Stimulated activated CD4-positive, alpha-beta T cell treated with anti-CD3 and anti-CD28 coated beads, Interleukin-4, amount 100 ng/mL, for 24 hours (primary cell): ENCODE measurements around the gene OR4E1.
"Not testable (repeated sequence)": the region's sequence is repeated elsewhere in the genome, so short reads cannot be mapped to it uniquely, and the experiment has no call there.

Experiments used
- DNase-seq: peaks from one replicate; pipeline ENCODE4 v3.0.0-alpha.2; 2020

Gene OR4E1

DNA sequence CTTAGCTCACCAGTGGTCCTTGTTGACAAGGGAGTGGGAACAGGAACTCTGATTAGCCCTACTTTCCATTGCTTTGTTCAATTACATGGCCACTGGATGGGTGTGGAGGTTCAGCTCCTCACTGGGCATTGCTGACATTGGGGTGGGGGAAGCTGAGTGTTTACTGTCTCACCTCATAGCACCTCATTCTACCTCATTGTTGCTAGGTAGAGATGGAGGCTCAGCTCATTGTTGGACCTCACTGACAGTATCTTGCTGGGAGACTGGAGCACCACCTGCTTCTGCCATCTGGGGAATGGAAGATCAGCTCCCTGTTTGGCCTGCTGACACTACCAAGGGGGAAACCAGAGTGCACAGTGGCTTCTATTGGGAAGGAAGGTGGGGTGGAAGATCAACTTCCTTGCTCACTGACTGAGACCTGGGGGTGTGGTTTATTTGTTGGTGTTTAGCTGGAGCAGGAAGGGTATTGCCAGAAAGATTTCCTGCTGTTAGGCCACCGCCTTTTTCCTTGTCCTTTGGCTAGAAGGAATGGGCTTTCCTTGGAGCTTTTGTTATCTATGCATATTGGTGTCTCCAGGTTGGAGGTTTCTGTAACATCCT, 21.3 kb downstream of the OR4E1 start:
- no peak for DNase-seq

DNA sequence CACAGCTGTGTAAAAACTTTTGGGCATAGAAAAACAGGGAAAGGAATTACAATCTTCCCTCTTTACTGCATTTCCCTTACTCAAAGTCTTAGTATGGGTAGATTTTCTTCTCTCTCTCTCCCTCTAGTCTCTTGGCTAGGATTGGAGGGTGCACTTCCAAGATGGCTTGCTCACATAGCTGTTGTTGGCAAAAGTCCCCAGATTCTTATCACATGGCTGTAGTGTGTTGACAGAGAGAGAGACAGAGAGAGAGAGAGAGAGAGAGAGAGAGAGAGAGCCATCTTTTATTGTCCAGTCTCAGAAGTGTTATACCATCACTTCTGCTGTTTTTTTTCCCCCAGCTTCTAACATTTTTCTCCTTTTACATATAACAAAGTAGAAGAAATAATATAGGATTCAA, 26.2 kb downstream of the OR4E1 start:
- no peak for DNase-seq

DNA sequence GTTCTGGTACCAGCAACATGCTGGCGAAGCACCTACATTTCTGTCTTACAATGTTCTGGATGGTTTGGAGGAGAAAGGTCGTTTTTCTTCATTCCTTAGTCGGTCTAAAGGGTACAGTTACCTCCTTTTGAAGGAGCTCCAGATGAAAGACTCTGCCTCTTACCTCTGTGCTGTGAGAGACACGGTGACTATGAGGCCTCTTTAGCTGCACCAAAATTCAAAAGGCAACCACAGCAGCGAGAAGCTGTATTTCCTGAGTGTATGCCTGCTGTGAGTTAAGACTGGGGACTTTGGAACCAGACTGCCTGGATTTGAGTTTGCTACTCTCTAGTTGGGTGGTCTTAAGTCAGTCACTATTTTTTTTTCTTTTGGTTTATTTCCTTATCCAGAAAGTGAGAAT, 30.2 kb downstream of the OR4E1 start:
- DNase-seq, result no peak

DNA sequence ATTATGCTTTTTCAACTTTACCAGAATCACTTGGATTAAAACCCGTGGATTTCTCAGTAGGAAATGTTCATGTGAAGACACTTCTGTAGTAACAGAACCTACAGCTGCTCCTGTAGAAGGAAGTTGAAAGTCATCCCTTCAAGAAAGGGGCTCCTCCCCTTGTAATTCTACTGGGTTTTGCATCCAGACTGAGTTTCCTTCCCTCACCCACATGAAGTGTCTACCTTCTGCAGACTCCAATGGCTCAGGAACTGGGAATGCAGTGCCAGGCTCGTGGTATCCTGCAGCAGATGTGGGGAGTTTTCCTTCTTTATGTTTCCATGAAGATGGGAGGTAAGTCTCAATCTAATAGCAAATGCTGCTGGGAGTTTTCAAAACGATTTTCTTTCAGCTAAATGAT, 30.9 kb downstream of the OR4E1 start:
- DNase-seq, result no peak

DNA sequence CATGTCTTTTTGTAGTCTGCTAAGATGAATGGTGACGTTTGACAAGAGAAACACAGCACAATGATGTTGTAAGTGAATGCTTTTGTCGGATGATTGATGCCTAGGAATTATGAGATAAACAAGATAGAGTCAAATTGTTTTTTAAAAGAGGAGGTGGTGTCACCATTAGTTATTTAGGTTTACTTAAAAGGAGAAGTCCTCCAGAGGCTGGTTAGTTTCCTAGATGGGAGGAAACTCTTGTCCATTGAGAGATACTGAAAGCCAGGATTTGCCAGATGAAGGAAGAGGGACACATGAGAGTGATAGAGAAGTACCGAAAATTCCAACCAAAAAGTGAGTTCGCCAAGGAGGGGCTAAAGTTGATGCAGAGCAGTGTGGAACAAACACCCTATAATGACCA, 38.8 kb downstream of the OR4E1 start, which contains the start of gene OR10G2:
Gene OR10G2, minus strand, starts transcription at position 101 of the 400 bp plus-strand sequence. Its CDS starts 98 bp downstream, at position 3.
- DNase-seq, result no peak

DNA sequence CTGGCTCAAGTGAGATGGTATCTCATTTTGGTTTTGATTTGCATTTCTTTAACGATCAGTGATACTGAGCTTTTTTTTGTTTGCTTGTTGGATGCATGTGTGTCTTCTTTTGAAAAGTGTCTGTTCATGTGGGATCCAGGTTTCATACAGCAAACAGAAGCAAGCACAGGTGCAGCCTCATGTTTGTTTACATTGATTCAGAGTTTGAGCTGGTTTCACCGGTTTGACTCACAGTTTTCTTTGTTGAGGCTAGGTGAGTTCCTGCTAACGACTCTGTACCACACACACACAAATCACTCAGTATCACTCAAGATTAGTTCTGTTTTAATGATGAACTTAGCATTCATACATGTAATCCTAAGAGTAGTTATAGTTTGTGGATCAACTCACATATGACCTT, 42.5 kb downstream of the OR4E1 start:
- no peak for DNase-seq

DNA sequence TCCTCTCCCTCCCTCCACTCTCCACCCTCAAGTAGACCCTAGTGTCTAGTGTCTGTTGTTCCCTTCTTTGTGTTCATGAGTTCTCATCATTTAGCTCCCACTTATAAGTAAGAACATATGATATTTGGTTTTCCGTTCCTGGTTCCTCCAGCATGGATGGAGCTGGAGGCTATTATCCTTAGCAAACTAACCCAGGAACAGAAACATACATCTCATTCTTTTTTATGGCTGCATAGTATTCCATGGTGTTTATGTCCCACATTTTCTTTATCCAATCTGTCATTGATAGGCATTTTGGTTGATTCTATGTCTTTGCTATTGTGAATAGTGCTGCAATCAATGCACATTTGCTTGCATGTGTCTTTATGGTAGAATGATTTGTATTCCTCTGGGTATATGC, 43.1 kb downstream of the OR4E1 start:
- not testable (repeated sequence) for DNase-seq

DNA sequence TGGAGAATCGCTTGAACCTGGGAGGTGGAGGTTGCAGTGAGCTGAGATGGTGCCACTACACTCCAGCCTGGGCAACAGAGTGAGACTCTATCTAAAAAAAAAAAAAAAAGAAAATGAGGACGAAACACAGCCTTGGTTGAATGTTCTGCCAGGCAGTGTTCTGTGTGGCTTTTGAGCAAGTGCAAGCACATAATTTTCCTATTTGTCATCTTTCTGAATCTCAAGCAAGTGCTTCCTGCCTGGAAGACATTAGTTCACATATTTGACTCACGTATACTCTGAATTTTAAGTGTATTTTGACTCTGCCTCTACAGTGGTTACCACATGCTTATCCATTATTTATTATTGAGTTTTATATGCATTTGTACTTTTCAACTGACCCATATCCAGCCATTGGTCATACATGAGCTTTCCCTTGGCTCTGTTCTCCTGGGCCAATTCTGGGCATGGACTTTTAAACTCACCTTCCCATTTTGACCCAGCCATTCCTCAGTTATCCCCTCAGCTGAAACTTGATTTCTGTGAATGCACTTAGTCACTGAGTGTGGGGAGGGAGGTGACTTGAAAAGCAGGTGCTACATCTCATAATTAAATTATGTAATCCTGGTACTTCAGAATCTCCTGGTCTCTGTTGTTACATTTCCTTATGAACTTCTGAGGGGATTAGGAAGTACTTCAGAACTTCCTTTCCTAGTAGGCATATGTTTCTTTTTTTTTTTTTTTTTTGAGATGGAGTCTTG, 47.0 kb downstream of the OR4E1 start:
- DNase-seq, result no peak
